HL-60/S4 treated with retinoic acid at 250 ng/mL for 4 days and 3 days (cell line): Measurements from ENCODE around the gene RHOF.
"Not testable (repeated sequence)": the region's sequence is repeated elsewhere in the genome, so short reads cannot be mapped to it uniquely, and the experiment has no call there.

ENCODE experiments used
- in situ Hi-C: fragments of 300-500 bp; cut with MboI; formaldehyde crosslinking; loops from 2 replicates; pipeline ENCODE4 v1.7.0; 2022; ENCODE audit warnings: low sequenced_read_pairs

Gene RHOF

GRCh38 chr12:121778567-121779421, 14.7 kb downstream of the RHOF start:
- in situ Hi-C loops: no loop called here

DNA sequence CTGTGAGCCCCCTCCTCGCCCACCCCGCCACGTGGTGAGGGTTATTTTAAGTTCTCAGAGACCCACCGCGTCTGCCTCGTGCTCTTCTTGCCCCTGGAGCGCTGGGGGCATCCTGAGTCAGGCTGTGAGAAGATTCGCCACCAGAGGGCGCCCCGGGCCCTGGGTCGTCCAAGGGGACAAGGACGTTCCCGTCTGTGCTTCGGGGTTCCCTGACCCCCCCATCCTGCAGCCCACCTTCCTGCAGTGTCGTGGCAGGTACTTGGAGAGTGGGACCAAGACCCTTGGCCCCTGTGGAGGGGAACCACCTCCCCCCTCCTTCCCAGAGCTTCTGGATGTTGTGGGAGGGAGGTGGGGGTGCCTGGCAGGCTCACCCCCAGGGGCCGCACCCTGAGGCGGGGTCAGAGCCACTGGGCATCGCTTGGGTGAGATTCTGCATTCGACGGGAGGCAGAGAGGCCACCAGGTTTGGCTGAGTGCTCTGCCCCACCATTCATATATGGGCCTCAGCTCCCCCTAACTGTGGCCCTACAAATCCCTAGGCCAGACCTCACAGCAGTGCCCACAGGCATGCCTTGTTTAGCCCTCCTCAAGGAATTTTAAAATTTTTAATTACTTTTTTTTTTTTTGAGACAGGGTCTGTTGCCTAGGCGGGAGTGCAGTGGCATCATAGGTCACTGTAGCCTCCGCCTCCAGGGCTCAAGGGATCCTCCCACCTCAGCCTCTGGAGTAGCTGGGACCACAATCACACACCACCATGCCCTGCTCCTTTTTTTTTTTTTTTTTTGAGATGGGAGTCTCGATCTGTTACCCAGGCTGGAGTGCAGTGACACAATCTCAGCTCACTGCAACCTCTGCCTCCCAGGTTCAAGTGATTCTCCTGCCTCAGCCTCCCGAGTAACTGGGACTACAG, 17.0 kb downstream of the RHOF start:
- in situ Hi-C loops: no loop called here

DNA sequence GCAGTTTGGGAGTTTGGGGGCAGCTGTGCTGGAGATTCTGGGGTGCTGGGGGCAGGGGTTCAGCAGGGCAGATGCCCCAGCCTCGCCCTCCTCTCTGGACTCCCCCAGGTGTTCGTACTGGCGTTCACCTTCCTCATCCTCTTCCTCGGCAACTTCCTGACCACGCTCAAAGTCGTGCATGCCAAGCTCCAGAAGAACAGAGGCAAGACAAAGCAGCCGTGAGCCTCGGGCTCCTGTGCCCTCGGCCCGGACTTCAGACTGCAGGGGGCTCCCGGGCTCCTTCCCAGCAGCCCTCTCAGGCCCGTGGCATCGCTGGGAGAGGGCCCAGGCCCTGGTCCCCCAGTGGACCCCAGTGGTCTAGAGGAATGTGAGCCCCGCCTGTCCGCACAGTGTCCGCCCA, 18.0 kb downstream of the RHOF start:
- in situ Hi-C loops: no loop called here

DNA sequence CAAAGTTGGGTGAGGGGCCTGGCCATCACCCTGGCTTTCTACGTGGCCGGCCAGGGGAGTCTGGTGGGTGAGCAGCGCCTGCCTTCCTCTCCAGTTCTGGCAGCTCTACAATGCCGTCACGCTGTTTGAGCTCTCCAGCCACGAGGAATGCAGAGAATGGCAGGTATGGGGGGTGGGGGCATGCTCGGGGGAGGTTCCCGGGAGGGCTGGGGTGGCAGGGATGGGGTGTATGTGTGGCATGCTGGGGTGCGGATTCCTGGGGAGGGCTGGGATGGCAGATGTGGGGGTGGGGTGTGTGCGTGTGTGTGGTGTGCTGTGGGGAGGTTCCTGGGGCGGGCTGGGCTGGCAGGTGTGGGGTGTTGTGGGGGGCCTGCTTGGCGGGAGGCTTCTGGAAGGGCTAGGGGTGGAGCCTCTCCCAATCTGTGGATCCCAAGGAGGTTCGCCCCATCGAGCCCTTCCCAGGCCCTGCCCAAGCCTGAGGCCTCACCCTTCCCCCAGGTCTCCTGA, 18.5 kb downstream of the RHOF start:
- in situ Hi-C loops: no loop called here

DNA sequence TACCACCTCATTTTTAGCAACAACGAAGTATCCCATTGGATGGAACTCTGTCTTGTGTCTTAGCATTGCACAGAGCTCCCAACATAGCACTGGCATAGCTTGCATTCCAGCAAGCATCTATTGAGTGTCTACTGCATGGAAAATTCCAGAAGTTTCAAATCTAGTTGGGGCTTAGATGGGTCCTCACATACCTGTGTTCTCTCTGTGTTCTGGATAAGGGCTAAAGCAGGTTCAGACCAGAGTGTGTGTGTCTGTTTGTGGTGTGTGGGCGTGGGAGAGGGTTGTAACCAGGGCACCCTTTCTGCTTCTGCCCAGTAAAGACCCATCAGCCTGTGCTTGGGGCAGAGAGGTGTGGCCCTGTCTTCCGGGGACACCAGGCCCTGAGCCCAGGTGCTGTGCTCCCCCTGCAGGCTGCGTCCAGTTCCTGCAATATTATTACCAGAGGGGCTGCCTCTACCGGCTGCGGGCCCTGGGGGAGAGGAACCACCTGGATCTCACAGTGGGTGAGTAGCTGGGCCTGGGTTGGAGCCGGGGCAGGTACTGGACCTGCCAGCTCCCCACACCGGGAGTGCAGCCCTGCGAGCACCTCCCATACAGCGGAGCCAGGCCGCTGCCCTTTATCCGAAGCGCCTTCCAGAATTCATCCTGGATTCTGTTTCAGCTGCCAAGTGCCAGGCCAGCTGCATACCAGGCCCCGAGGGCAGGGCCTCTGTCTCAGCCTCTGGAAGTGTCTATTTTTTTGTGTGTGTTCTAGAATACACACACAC, 20.3 kb downstream of the RHOF start:
- in situ Hi-C loops: no loop called here

- in situ Hi-C loops: no loop called here
These were observed 22.5 kb downstream of the RHOF start for GRCh38 chr12:121770813-121771625.

DNA sequence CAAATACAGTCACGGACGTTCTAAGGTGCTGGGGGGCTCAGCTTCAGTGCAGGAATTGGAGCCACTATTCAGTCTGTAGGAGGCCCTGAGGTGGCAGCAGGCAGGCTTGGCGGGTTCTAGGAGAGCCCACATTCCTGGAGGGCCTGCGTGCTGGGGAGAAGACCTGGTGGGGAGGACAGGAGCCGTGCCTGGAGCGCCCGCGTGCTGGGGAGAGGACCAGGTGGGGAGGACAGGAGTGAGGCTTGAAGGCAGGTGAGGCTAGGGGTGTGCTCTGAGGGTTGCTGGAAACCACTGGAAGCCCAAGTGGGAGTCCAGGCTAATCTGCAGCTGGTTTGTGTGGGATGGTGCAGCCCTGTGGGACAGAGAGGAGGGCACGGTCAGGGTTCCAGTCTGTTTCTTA, 23.1 kb downstream of the RHOF start:
- in situ Hi-C loops: no loop called here

DNA sequence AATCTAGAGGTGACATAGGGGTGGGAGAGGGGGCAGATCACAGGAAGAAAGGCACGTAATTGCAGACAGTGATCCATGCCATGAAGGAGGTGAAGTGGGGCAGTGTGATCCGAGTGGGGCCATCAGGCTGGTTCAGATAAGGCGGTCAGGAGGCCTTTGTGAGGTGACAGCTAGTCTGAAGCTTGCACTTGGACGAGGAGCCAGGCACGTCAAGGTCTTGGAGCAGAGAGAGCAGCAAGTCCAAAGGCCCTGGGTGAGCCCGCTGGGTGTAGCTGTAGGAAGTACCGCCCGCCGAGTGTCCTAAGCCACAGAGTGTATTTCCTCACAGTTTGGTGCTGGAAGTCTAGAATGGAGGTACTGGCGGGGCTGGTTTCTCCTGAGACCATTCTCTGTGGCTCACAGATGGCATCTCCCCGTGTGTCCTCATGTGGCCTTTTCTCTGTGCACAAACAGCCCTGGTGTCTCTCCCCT, 23.6 kb downstream of the RHOF start:
- in situ Hi-C loops: loop anchor here (5.0 kb wide), 1 partner anchor 78 kb away; no protein-coding TSS in a partner anchor

- in situ Hi-C loops: loop anchor here (5.0 kb wide), 1 partner anchor 77 kb away; no protein-coding TSS in a partner anchor
These were observed 24.1 kb downstream of the RHOF start for GRCh38 chr12:121769297-121769830.

DNA sequence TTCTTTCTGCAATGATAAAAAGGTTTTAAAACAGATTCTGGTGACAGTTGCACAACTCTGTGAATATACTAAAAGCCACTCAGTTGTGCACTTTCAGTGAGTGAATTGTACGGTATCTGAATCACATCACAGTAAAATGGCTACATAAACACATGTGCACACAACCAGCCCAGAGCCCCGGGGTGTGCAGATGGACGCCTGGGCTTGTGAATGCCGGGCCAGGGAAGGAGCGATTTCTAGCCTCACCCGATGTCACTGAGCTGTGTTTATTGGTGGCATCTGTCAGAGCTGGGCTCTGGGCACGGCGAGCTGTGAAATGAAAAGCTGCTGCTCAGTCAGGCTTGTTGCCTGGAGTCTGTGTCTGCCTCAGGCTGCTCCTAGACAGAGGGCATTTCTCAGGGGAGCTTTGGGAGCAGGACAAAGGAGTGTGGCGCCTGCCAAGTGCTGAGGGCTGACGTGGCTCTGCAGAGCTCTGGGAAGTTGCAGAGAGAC, 25.9 kb downstream of the RHOF start:
- in situ Hi-C loops: loop anchor here (5.0 kb wide), 1 partner anchor 75 kb away; no protein-coding TSS in a partner anchor

DNA sequence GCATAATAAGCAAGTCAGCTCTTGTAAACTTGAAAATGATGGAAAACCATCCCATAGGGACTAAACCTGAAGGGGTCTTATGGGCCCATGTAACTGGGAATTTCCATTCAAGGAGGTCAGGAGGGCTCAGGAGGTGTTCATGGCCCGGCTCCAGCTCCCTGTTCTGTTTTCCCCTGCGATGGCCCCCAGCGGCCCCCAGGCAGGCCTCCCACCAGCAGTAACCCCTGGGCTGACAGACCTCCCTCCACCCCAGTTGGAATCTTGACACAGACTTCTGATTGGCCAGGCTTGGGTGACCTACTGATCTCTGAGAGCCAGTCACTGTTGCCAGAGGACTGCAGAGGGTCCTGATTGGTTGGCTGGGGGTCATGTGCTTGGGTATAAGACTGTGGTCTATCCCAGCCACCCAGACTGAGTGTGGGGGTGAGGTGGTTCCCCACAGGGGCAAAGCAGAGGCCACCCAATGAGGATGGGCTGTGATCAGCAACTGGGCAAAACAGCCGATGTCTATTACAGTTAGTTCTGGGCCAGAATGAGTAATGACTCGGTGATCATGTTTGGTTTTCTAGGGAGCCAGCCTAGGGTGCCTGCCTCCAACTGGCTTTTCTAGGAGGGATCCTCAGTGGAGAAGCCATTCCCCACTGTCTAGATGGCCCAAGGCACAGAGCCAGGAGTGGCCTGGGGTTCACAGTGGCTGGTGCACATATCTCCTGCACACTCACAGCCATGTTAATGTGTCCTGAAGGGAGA, 27.0 kb downstream of the RHOF start:
- in situ Hi-C loops: loop anchor here (5.0 kb wide), 1 partner anchor 74 kb away; no protein-coding TSS in a partner anchor

DNA sequence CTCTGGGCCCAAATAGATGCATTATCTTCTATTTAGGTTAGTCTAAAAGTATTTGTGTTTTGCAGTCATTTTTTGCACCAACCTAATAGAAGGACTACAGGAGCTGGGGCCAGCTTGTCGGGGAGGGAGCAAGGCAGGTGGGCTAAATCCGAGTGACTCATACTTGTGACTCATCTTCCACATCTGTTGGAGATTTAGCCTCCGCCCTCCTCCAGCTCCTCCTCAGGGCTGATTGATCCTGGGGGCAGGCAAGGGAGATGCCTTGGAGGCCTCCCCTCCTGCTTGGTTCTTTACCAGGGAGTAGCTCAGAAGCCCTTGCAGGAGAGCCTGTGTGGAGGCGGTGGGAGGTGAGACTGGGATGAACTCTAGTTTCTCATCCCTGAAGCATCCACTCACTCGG, 27.9 kb downstream of the RHOF start:
- in situ Hi-C loops: loop anchor here (5.0 kb wide), 1 partner anchor 73 kb away; no protein-coding TSS in a partner anchor

DNA sequence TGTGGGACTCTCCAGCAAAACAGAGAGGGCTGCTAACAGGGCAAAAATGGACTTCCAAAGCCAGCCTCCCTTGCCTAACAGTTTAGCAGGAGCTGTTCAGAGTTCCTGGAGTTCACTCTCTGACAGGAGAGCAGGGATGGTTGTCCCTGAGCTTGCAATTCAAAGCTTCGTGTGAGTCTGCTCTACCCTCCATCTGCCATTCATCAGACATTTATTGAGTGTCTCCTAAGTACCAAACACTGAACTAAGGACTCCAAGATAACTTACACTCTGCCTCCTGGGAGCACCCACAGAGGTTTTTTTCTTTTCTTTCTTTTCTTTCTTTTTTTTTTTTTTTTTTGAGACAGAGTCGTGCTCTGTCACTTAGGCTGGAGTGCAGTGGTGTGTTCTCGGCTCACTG, 28.7 kb downstream of the RHOF start:
- in situ Hi-C loops: loop anchor here (5.0 kb wide), 1 partner anchor 73 kb away; no protein-coding TSS in a partner anchor

DNA sequence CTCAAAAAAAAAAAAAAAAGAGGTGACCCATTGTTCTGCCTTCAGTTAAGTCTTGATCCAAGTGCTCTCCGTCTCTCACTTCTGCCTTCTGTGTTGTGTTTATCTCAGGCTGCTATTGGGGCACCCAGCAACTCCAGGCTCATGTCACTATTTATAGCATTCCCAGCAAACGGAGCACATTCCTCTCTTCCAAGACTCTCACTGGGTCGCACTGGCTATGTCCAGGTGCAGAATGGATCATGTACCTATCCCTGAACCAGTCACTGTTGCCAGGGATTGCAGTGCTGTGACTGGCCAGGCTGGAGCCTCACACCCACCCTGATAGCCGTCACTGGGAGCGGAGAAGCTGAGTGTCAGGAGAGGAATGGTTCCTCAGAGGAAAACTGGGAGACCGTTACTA, 31.2 kb downstream of the RHOF start:
- in situ Hi-C loops: no loop called here

DNA sequence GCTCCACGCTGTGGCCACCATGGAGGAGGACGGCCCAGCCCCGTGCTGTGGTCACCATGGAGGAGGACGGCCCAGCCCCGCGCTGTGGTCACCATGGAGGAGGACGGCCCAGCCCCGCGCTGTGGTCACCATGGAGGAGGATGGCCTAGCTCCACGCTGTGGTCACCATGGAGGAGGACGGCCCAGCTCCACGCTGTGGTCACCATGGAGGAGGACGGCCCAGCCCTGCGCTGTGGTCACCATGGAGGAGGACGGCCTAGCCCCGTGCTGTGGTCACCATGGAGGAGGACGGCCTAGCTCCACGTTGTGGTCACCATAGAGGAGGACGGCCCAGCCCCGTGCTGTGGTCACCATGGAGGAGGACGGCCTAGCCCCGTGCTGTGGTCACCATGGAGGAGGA, 35.0 kb downstream of the RHOF start:
- in situ Hi-C loops: not testable (repeated sequence)

GRCh38 chr12:121755591-121755990, 37.9 kb downstream of the RHOF start:
- in situ Hi-C loops: no loop called here

GRCh38 chr12:121754836-121755235, 38.7 kb downstream of the RHOF start:
- in situ Hi-C loops: no loop called here

GRCh38 chr12:121753844-121754264, 39.6 kb downstream of the RHOF start:
- in situ Hi-C loops: no loop called here
